Neural cell (in vitro differentiated cells): ENCODE data around the gene DOCK2. TPM values are rescaled to one million over a fixed set of nuclear protein-coding genes. Genes with fewer than 3 reads are reported as not detected.

Experiments used
- H2AFZ ChIP-seq: fragments of 200-600, 300-800 bp; sonication (generic), shearing (Covaris generic); 2 replicates; pipeline ENCODE4 v1.6.0; 2014; ENCODE audit warnings: low read depth, mild to moderate bottlenecking, antibody characterized with exemption, low read length, moderate library complexity
- H3F3A ChIP-seq: fragments of 200-600 bp; shearing (Covaris generic); 2 replicates; pipeline ENCODE4 v1.6.1; 2016; ENCODE audit warnings: mild to moderate bottlenecking, moderate library complexity, mixed read lengths, antibody characterized with exemption, low read length; ENCODE audit not compliant: insufficient read depth, poor library complexity, severe bottlenecking
- H3K27ac ChIP-seq: fragments of 200-600, 300-800 bp; sonication (generic), shearing (Covaris generic); 2 replicates; pipeline ENCODE4 v1.5.1; 2014; ENCODE audit warnings: mild to moderate bottlenecking, low read length, moderate library complexity
- H3K27me3 ChIP-seq: fragments of 300-800, 200-600 bp; sonication (generic), shearing (Covaris generic); 2 replicates; pipeline ENCODE4 v1.6.0; 2014; ENCODE audit warnings: mild to moderate bottlenecking, low read depth, low read length, moderate library complexity; ENCODE audit not compliant: insufficient read depth
- H3K36me3 ChIP-seq: fragments of 300-800, 200-600 bp; sonication (generic), shearing (Covaris generic); 2 replicates; pipeline ENCODE4 v1.5.1; 2014; ENCODE audit warnings: mild to moderate bottlenecking, antibody characterized with exemption, low read length, moderate library complexity; ENCODE audit not compliant: insufficient read depth
- H3K4me2 ChIP-seq: fragments of 300-800, 200-600 bp; sonication (generic), shearing (Covaris generic); 2 replicates; pipeline ENCODE4 v1.6.0; 2014; ENCODE audit warnings: mild to moderate bottlenecking, low read length
- H3K4me3 ChIP-seq: fragments of 300-800, 200-600 bp; sonication (generic), shearing (Covaris generic); 2 replicates; pipeline ENCODE4 v1.5.1; 2014; ENCODE audit warnings: mild to moderate bottlenecking, low read length, moderate library complexity
- H3K79me2 ChIP-seq: fragments of 200-600 bp; shearing (Covaris generic); replicated peaks from 2 replicates; pipeline ENCODE4 v1.6.0; 2014; ENCODE audit warnings: mild to moderate bottlenecking, low read length, moderate library complexity; ENCODE audit not compliant: insufficient read depth
- H3K9ac ChIP-seq: fragments of 300-800, 200-600 bp; sonication (generic), shearing (Covaris generic); 2 replicates; pipeline ENCODE4 v1.6.1; 2016; ENCODE audit warnings: mild to moderate bottlenecking, low read length, mixed read lengths
- H3K9me2 ChIP-seq: fragments of 200-600 bp; shearing (Covaris generic); 2 replicates; pipeline ENCODE4 v1.6.1; 2016; ENCODE audit warnings: mild to moderate bottlenecking, low read length, mixed read lengths; ENCODE audit not compliant: insufficient read depth
- H3K9me3 ChIP-seq: fragments of 200-600, 300-800 bp; sonication (generic), shearing (Covaris generic); 2 replicates; pipeline ENCODE4 v1.6.1; 2016; ENCODE audit warnings: mild to moderate bottlenecking, mixed run types, low read length, moderate library complexity, mixed read lengths
- H4K20me1 ChIP-seq: fragments of 200-600 bp; shearing (Covaris generic); 2 replicates; pipeline ENCODE4 v1.6.1; 2016; ENCODE audit warnings: mild to moderate bottlenecking, mixed run types; ENCODE audit not compliant: insufficient read depth
- CTCF ChIP-seq: fragments of 450-650 bp; IDR thresholded peaks from 2 replicates; pipeline ENCODE4 v1.5.1; 2014; ENCODE audit warnings: antibody characterized with exemption, mild to moderate bottlenecking, moderate library complexity; ENCODE audit not compliant: poor library complexity, severe bottlenecking
- EP300 ChIP-seq: fragments of 450-650 bp; conservative IDR thresholded peaks from 2 replicates; pipeline ENCODE4 v1.6.1; 2014; ENCODE audit warnings: antibody characterized with exemption, mild to moderate bottlenecking, moderate library complexity; ENCODE audit not compliant: poor library complexity, severe bottlenecking
- EZH2 ChIP-seq: fragments of 200-600, 300-800 bp; shearing (Covaris generic), sonication (generic); IDR thresholded peaks from 2 replicates; pipeline ENCODE4 v1.6.1; 2014; ENCODE audit warnings: antibody characterized with exemption, low read length, borderline replicate concordance, mild to moderate bottlenecking; ENCODE audit not compliant: insufficient read depth, poor library complexity, severe bottlenecking
- MXI1 ChIP-seq: fragments of 450-650 bp; conservative IDR thresholded peaks from 2 replicates; pipeline ENCODE4 v1.6.1; 2014; ENCODE audit warnings: antibody characterized with exemption, mild to moderate bottlenecking; ENCODE audit not compliant: poor library complexity, severe bottlenecking
- POLR2AphosphoS5 ChIP-seq: IDR thresholded peaks from 2 replicates; pipeline ENCODE4 v1.6.1; 2012
- RAD21 ChIP-seq: fragments of 450-650 bp; conservative IDR thresholded peaks from 2 replicates; pipeline ENCODE4 v1.6.1; 2014; ENCODE audit warnings: antibody characterized with exemption, mild to moderate bottlenecking, moderate library complexity
- SMC3 ChIP-seq: fragments of 450-650 bp; conservative IDR thresholded peaks from 2 replicates; pipeline ENCODE4 v1.6.1; 2014; ENCODE audit warnings: antibody characterized with exemption, mild to moderate bottlenecking, moderate library complexity; ENCODE audit not compliant: poor library complexity
- TAF1 ChIP-seq: IDR thresholded peaks from 2 replicates; pipeline ENCODE4 v1.6.1; 2012; ENCODE audit warnings: low read depth
- polyA plus RNA-seq: library from polyadenylated mRNA; depleted of rRNA; stranded (reverse); fragments of >200 nt; gene quantifications from 2 replicates; pipeline ENCODE4 v1.2.3, GENCODE V29; 2014
- TF ChIP-seq, protein P1 (sequence below): IDR thresholded peaks from 2 replicates; pipeline ENCODE4 v1.6.1; 2012; ENCODE audit warnings: borderline replicate concordance

DOCK2 gene
- polyA plus RNA-seq, 1 donor from 2014 or later = 0.15 TPM

GRCh38 chr5:169992789-169993484, 355.9 kb downstream of the DOCK2 start:
- no peaks in the 10 kb centered on the region for H4K20me1 ChIP-seq
- H2AFZ ChIP-seq = no peak overlapping the region
- no peaks in the 10 kb centered on the region for H3K9me2 ChIP-seq
- H3K4me3 ChIP-seq = no peak overlapping the region
- H3K9me3 ChIP-seq = no peaks in the 10 kb centered on the region
- H3K27ac ChIP-seq = no peak overlapping the region
- no peak for TF ChIP-seq SMC3
- no peak for TF ChIP-seq EP300
- peak; percentile 29 for TF ChIP-seq POLR2AphosphoS5
- no peak for TF ChIP-seq RAD21
- no peaks in the 10 kb centered on the region for H3F3A ChIP-seq
- H3K36me3 ChIP-seq = no peaks in the 10 kb centered on the region
- H3K27me3 ChIP-seq = peaks cover 40% of the 10 kb centered on the region
- H3K4me2 ChIP-seq = no peak overlapping the region
- no peaks in the 10 kb centered on the region for H3K79me2 ChIP-seq
- H3K9ac ChIP-seq = no peak overlapping the region

DNA sequence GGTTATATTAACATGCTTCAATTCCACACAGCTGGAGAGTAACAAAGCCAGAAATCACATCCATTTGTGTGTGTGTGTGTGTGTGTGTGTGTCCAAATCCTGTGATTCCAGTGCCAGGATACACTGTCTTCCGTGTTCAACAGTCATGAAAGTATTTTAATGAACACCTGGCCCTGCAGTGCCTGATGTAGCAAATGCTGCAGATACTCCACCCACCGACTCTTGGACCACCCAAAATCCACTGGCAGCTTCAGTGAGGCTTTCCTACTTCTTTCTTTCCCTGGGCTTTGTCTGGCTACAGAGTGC, 356.4 kb downstream of the DOCK2 start:
- Histone ChIP-seq H3F3A (no peaks in the 10 kb centered on the region), H3K27ac (no peak overlapping the region), H3K9me2 (no peaks in the 10 kb centered on the region), H3K36me3 (no peaks in the 10 kb centered on the region), H3K27me3 (peaks cover 40% of the 10 kb centered on the region), H3K79me2 (no peaks in the 10 kb centered on the region), H3K4me2 (no peak overlapping the region), H2AFZ (no peak overlapping the region), H4K20me1 (no peaks in the 10 kb centered on the region), H3K9me3 (no peaks in the 10 kb centered on the region), H3K9ac (no peak overlapping the region), H3K4me3 (no peak overlapping the region)
- TF ChIP-seq CTCF (no peak), MXI1 (no peak), EZH2 (no peak), POLR2AphosphoS5 (no peak), EP300 (no peak)

GRCh38 chr5:169997798-169998197, 360.7 kb downstream of the DOCK2 start:
- H3K9ac ChIP-seq = no peak overlapping the region
- H3K4me2 ChIP-seq = no peak overlapping the region
- TF ChIP-seq RAD21 (no peak), SMC3 (no peak), MXI1 (no peak), EZH2 (no peak), POLR2AphosphoS5 (no peak), CTCF (no peak), EP300 (no peak), TAF1 (no peak)
- TF ChIP-seq, protein P1, sequence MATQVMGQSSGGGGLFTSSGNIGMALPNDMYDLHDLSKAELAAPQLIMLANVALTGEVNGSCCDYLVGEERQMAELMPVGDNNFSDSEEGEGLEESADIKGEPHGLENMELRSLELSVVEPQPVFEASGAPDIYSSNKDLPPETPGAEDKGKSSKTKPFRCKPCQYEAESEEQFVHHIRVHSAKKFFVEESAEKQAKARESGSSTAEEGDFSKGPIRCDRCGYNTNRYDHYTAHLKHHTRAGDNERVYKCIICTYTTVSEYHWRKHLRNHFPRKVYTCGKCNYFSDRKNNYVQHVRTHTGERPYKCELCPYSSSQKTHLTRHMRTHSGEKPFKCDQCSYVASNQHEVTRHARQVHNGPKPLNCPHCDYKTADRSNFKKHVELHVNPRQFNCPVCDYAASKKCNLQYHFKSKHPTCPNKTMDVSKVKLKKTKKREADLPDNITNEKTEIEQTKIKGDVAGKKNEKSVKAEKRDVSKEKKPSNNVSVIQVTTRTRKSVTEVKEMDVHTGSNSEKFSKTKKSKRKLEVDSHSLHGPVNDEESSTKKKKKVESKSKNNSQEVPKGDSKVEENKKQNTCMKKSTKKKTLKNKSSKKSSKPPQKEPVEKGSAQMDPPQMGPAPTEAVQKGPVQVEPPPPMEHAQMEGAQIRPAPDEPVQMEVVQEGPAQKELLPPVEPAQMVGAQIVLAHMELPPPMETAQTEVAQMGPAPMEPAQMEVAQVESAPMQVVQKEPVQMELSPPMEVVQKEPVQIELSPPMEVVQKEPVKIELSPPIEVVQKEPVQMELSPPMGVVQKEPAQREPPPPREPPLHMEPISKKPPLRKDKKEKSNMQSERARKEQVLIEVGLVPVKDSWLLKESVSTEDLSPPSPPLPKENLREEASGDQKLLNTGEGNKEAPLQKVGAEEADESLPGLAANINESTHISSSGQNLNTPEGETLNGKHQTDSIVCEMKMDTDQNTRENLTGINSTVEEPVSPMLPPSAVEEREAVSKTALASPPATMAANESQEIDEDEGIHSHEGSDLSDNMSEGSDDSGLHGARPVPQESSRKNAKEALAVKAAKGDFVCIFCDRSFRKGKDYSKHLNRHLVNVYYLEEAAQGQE = no peak
- H3K27me3 ChIP-seq = peaks cover 17% of the 10 kb centered on the region
- H3K79me2 ChIP-seq = no peaks in the 10 kb centered on the region
- H3K27ac ChIP-seq = no peak overlapping the region
- H2AFZ ChIP-seq = no peak overlapping the region
- H3K9me3 ChIP-seq = no peaks in the 10 kb centered on the region
- H3K4me3 ChIP-seq = no peak overlapping the region
- H4K20me1 ChIP-seq = no peaks in the 10 kb centered on the region
- H3K36me3 ChIP-seq = no peaks in the 10 kb centered on the region
- no peaks in the 10 kb centered on the region for H3K9me2 ChIP-seq
- no peaks in the 10 kb centered on the region for H3F3A ChIP-seq
